ENCODE data around the gene MYOT. TPM values are rescaled to one million over a fixed set of nuclear protein-coding genes. Genes with fewer than 3 reads are reported as not detected.
A peak's percentile ranks its signal among the peaks of the same experiment; 100 is the strongest.

Gene MYOT
- total and polyA plus RNA-seq, 2 of the 4 experiments (the other 2 are of a cell fraction): not detected

DNA sequence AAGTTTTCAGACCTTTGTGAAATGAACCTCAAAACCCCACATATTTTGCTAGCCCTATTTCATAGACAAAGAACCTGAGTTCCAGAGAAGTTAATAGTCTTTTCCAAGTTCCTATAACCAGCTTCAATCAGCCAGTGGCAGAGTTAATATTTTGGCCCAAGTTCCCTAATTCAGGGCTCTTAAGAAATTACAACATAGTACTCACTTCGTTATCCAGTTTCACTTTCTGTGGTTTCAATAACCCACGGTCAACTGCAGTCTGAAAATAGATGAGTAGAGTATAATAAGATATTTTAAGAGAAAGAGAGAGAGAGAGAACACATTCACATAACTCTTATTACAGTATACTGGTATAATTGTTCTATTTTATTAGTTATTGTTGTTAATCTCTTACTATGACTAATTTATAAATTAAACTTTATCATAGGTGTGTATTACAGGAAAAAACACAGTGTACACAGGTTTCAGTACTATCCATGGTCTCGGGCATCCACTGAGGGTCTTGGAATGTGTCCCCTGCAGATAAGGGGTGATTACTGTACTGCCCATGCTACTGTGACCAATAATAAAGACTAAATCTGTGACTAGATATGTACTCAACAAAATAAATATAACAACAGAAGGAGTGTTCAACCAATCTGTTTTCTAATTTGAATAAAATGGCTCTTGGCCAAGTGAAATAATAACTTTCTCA lies 9.3 kb upstream of the MYOT start:
- in situ Hi-C loops (cut with MboI; ENCODE audit: low sequenced_read_pairs): no loop called here
- no peak overlapping the region for H3K56ac ChIP-seq (ENCODE audit: extremely low read depth, insufficient read depth, low read length)
- no peaks in the 10 kb centered on the region for H3K4me1 ChIP-seq (ENCODE audit: control insufficient read depth, insufficient read depth, low read length)
- H2BK15ac ChIP-seq (ENCODE audit: low read depth, low read length): no peak overlapping the region
- H3K23ac ChIP-seq (ENCODE audit: low read depth, low read length): no peak overlapping the region
- H3K27me3 ChIP-seq (ENCODE audit: control insufficient read depth, insufficient read depth, low read length): peaks cover 2% of the 10 kb centered on the region; the same call in 1 of the 2 replicates
- DNase-seq: peak; percentile 7
- H3K9me3 ChIP-seq (ENCODE audit: control insufficient read depth, insufficient read depth, low read length): no peaks in the 10 kb centered on the region
- no peak overlapping the region for H2BK5ac ChIP-seq (ENCODE audit: low read depth, low read length, poor library complexity, severe bottlenecking)
- ATAC-seq (ENCODE audit: low read depth): peak; percentile 32; the same call in 1 of the 2 replicates
- H4K5ac ChIP-seq (ENCODE audit: low read depth, low read length): no peak overlapping the region
- no peaks in the 10 kb centered on the region for H3K9me1 ChIP-seq (ENCODE audit: insufficient read depth, low read length)
- H3K14ac ChIP-seq (replicated peaks; ENCODE audit: low read depth, low read length): no peak overlapping the region
- H2AK9ac ChIP-seq (replicated peaks; ENCODE audit: low read depth, low read length, poor library complexity): no peak overlapping the region
- CTCF ChIA-PET: interaction anchor here (0.5 kb wide), 1 partner anchor 116 kb away, joined by 5 read pairs; no protein-coding TSS in a partner anchor
- no peaks in the 10 kb centered on the region for H4K20me1 ChIP-seq (ENCODE audit: insufficient read depth, low read length)
- intact Hi-C loops (cut with micrococcal nuclease): no loop called here
- H4K91ac ChIP-seq (ENCODE audit: insufficient read depth, low read depth, low read length): no peak overlapping the region
- TF ChIP-seq, protein P1, sequence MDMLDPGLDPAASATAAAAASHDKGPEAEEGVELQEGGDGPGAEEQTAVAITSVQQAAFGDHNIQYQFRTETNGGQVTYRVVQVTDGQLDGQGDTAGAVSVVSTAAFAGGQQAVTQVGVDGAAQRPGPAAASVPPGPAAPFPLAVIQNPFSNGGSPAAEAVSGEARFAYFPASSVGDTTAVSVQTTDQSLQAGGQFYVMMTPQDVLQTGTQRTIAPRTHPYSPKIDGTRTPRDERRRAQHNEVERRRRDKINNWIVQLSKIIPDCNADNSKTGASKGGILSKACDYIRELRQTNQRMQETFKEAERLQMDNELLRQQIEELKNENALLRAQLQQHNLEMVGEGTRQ (IDR thresholded peaks at IDR 0.05; ENCODE audit: low read depth, low read length): no peak
- TF ChIP-seq MAZ (IDR thresholded peaks at IDR 0.05; ENCODE audit: borderline replicate concordance, low read depth, low read length): no peak
- no peak for TF ChIP-seq RFX5 (IDR thresholded peaks at IDR 0.05; ENCODE audit: low read depth, low read length)
- no peak for TF ChIP-seq MXI1 (IDR thresholded peaks at IDR 0.05; ENCODE audit: borderline replicate concordance, low read depth, low read length)
- TF ChIP-seq, protein P2, sequence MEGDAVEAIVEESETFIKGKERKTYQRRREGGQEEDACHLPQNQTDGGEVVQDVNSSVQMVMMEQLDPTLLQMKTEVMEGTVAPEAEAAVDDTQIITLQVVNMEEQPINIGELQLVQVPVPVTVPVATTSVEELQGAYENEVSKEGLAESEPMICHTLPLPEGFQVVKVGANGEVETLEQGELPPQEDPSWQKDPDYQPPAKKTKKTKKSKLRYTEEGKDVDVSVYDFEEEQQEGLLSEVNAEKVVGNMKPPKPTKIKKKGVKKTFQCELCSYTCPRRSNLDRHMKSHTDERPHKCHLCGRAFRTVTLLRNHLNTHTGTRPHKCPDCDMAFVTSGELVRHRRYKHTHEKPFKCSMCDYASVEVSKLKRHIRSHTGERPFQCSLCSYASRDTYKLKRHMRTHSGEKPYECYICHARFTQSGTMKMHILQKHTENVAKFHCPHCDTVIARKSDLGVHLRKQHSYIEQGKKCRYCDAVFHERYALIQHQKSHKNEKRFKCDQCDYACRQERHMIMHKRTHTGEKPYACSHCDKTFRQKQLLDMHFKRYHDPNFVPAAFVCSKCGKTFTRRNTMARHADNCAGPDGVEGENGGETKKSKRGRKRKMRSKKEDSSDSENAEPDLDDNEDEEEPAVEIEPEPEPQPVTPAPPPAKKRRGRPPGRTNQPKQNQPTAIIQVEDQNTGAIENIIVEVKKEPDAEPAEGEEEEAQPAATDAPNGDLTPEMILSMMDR (conservative IDR thresholded peaks at IDR 0.05; ENCODE audit: low read depth, low read length): no peak
- no peak for TF ChIP-seq RAD21 (IDR thresholded peaks at IDR 0.05; ENCODE audit: low read length)
- no peak for TF ChIP-seq POLR2A (IDR thresholded peaks at IDR 0.05; ENCODE audit: low read depth, low read length)
- TF ChIP-seq MAFK (IDR thresholded peaks at IDR 0.05; ENCODE audit: low read depth, low read length): no peak
- peak overlapping the region; percentile 67; the same call in 1 of the 2 replicates for H3K4me2 ChIP-seq (ENCODE audit: low read depth, low read length)
- H3K4me3 ChIP-seq (ENCODE audit: insufficient read depth, low read depth, low read length): no peak overlapping the region
- H2BK20ac ChIP-seq (ENCODE audit: low read depth, low read length): no peak overlapping the region
- no peak overlapping the region for H2AFZ ChIP-seq (replicated peaks; ENCODE audit: low read length, poor library complexity)
- H3K27ac ChIP-seq (ENCODE audit: insufficient read depth, low read length): no peak overlapping the region
- H2BK120ac ChIP-seq (ENCODE audit: low read depth, low read length): no peak overlapping the region
- no peak overlapping the region for H3K18ac ChIP-seq (ENCODE audit: low read depth, low read length)
- no peaks in the 10 kb centered on the region for H3K36me3 ChIP-seq (ENCODE audit: control insufficient read depth, insufficient read depth, low read length)
- POLR2A ChIA-PET (ENCODE audit: unreplicated experiment): no interaction called here
- no peaks in the 10 kb centered on the region for H3K79me1 ChIP-seq (ENCODE audit: low read depth in 1 of 2, low read length in 2 of 2)
- H2AK5ac ChIP-seq (ENCODE audit: low read depth, low read length): no peak overlapping the region
- no peak overlapping the region for H3K9ac ChIP-seq (ENCODE audit: low read depth, low read length)
- WGBS, 2 experiments (ENCODE audit: extremely low coverage in 2 of 2, insufficient read length in 1 of 2): no CpG with 5 or more reads among the region's 3 CpGs
- no peak overlapping the region for H3K4ac ChIP-seq (ENCODE audit: low read depth, low read length)
- BruUV-seq (replicated peaks): no TSS peak
- dilution Hi-C loops (cut with HindIII; ENCODE audit: low sequenced_read_pairs, unreplicated experiment): no loop called here
- H4K8ac ChIP-seq (ENCODE audit: low read depth in 2 of 2, low read length in 2 of 2): no peak overlapping the region
